ENCODE measurements around the gene KCNK15.

Gene KCNK15

GRCh38 chr20:44702776-44703175 is 42.9 kb upstream of the KCNK15 start:
- no peak for TF ChIP-seq CTCF (IDR thresholded peaks at IDR 0.05; ENCODE audit: insufficient read depth, low read depth, low read length, missing control alignments)
- DNase-seq (ENCODE audit: low read depth) = no peak
- H3K4me3 ChIP-seq (ENCODE audit: low read length) = no peak overlapping the region

GRCh38 chr20:44703183-44703925 is 42.3 kb upstream of the KCNK15 start:
- no peak overlapping the region for H3K4me3 ChIP-seq (ENCODE audit: low read length)
- no peak for TF ChIP-seq CTCF (IDR thresholded peaks at IDR 0.05; ENCODE audit: insufficient read depth, low read depth, low read length, missing control alignments)
- DNase-seq (ENCODE audit: low read depth) = no peak

GRCh38 chr20:44703956-44704488 is 41.6 kb upstream of the KCNK15 start:
- DNase-seq (ENCODE audit: low read depth) = no peak
- H3K4me3 ChIP-seq (ENCODE audit: low read length) = no peak overlapping the region
- no peak for TF ChIP-seq CTCF (IDR thresholded peaks at IDR 0.05; ENCODE audit: insufficient read depth, low read depth, low read length, missing control alignments)

- no peak for TF ChIP-seq CTCF (IDR thresholded peaks at IDR 0.05; ENCODE audit: insufficient read depth, low read depth, low read length, missing control alignments)
- no peak for DNase-seq (ENCODE audit: low read depth)
- no peak overlapping the region for H3K4me3 ChIP-seq (ENCODE audit: low read length)
These were observed 41.1 kb upstream of the KCNK15 start for GRCh38 chr20:44704551-44704971.

- no peak for TF ChIP-seq CTCF (IDR thresholded peaks at IDR 0.05; ENCODE audit: insufficient read depth, low read depth, low read length, missing control alignments)
- no peak for DNase-seq (ENCODE audit: low read depth)
- H3K4me3 ChIP-seq (ENCODE audit: low read length) = no peak overlapping the region
These were observed 40.1 kb upstream of the KCNK15 start for GRCh38 chr20:44705364-44706094.

GRCh38 chr20:44706301-44707017 is 39.2 kb upstream of the KCNK15 start:
- H3K4me3 ChIP-seq (ENCODE audit: low read length) = no peak overlapping the region
- no peak for DNase-seq (ENCODE audit: low read depth)
- no peak for TF ChIP-seq CTCF (IDR thresholded peaks at IDR 0.05; ENCODE audit: insufficient read depth, low read depth, low read length, missing control alignments)
